Kidney epithelial cell (primary cell): ENCODE results near the gene OGDH. TPM values are rescaled to one million over a fixed set of nuclear protein-coding genes. Genes with fewer than 3 reads are reported as not detected.
A peak's percentile ranks its signal among the peaks of the same experiment; 100 is the strongest.
"Not testable (repeated sequence)": the region's sequence is repeated elsewhere in the genome, so short reads cannot be mapped to it uniquely, and the experiment has no call there.

Source experiments
- DNase-seq: peaks from one replicate; pipeline ENCODE4 v3.0.0-alpha.2; 2010; ENCODE audit warnings: low read depth
- H3K27me3 ChIP-seq: 2 replicates; pipeline ENCODE4 v1.6.0; 2011; ENCODE audit warnings: low read length; ENCODE audit not compliant: control insufficient read depth, insufficient read depth
- H3K36me3 ChIP-seq: 2 replicates; pipeline ENCODE4 v1.5.1; 2011; ENCODE audit warnings: low read length; ENCODE audit not compliant: control insufficient read depth, insufficient read depth
- H3K4me3 ChIP-seq: 2 replicates; pipeline ENCODE4 v1.5.1; 2011; ENCODE audit warnings: low read depth, mild to moderate bottlenecking, control low read depth, low read length
- total RNA-seq: library from RNA; depleted of rRNA; stranded (reverse); fragments of >200 nt; gene quantifications from 2 replicates; pipeline ENCODE4 v1.2.3, GENCODE V29; 2015
- TF ChIP-seq, protein P1 (sequence below): IDR thresholded peaks from 2 replicates; pipeline ENCODE4 v1.5.1; 2011; ENCODE audit warnings: mild to moderate bottlenecking, moderate library complexity, low read length, control low read depth, inconsistent platforms; ENCODE audit not compliant: insufficient read depth, poor library complexity, severe bottlenecking

The OGDH gene
- 61.2 and 65.2 TPM in 2 replicates for total RNA-seq

- Histone ChIP-seq H3K36me3 (no peaks in the 10 kb centered on the region), H3K27me3 (no peaks in the 10 kb centered on the region), H3K4me3 (peak within 1 kb of the TSS; percentile 97)
- DNase-seq, result peak; percentile 89
- TF ChIP-seq, protein P1, sequence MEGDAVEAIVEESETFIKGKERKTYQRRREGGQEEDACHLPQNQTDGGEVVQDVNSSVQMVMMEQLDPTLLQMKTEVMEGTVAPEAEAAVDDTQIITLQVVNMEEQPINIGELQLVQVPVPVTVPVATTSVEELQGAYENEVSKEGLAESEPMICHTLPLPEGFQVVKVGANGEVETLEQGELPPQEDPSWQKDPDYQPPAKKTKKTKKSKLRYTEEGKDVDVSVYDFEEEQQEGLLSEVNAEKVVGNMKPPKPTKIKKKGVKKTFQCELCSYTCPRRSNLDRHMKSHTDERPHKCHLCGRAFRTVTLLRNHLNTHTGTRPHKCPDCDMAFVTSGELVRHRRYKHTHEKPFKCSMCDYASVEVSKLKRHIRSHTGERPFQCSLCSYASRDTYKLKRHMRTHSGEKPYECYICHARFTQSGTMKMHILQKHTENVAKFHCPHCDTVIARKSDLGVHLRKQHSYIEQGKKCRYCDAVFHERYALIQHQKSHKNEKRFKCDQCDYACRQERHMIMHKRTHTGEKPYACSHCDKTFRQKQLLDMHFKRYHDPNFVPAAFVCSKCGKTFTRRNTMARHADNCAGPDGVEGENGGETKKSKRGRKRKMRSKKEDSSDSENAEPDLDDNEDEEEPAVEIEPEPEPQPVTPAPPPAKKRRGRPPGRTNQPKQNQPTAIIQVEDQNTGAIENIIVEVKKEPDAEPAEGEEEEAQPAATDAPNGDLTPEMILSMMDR, result no peak
Measured at GRCh38 chr7:44606341-44607140, at the start of gene OGDH. OGDH (plus strand) TSS chr7:44606627; CDS start chr7:44624344, 17,717 bp downstream.

DNA sequence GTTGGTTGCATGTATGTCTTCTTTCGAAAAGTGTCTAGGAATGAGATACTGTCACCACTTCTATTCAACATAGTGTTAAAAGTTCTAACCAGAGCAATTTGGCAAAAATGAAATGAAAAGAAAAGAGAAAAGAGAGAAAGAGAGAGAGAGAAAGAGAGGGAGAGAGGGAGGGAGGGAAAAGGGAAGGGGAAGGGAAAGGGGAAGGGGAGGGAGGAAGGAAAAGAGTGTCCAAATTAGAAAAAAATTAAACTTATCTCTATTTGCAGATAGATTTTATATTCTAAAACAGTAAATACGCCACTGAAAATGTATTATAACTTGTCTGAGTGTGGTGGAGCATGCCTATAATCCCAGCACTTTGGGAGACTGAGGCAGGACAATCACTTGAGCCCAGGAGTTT is 48.9 kb upstream of the OGDH start:
- Histone ChIP-seq H3K4me3 (no peak overlapping the region), H3K36me3 (no peaks in the 10 kb centered on the region), H3K27me3 (no peaks in the 10 kb centered on the region)
- TF ChIP-seq, protein P1, result no peak
- no peak for DNase-seq

GRCh38 chr7:44559485-44559884 is 46.9 kb upstream of the OGDH start:
- TF ChIP-seq, protein P1, result no peak
- no peak overlapping the region for H3K4me3 ChIP-seq
- no peaks in the 10 kb centered on the region for H3K36me3 ChIP-seq
- no peak for DNase-seq
- H3K27me3 ChIP-seq, result no peaks in the 10 kb centered on the region

DNA sequence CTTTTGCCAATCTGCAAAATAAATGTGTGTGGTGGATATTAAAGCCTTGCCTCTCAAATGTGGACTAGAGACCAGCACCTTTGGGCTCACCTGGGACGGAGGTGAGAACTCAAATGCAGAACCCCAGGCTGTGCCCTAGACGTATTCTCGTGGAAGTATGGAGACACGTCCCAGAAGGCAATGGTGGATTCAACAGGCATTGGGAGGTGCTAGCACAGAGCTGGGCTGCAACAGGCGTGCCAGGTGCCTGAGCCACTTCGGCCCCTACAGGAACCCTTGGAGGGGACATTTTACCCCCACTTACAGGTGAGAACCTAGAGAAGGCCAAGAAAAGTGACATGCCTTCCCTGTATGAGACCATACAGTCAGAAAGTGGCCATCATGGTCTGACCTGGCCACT is 44.9 kb upstream of the OGDH start:
- no peak for DNase-seq
- peaks cover 6% of the 10 kb centered on the region for H3K36me3 ChIP-seq
- H3K4me3 ChIP-seq, result no peak overlapping the region
- TF ChIP-seq, protein P1, result no peak
- H3K27me3 ChIP-seq, result no peaks in the 10 kb centered on the region

GRCh38 chr7:44561962-44562621 is 44.3 kb upstream of the OGDH start:
- H3K27me3 ChIP-seq, result no peaks in the 10 kb centered on the region
- no peak for DNase-seq
- peaks cover 6% of the 10 kb centered on the region for H3K36me3 ChIP-seq
- no peak overlapping the region for H3K4me3 ChIP-seq
- TF ChIP-seq, protein P1, result no peak

DNA sequence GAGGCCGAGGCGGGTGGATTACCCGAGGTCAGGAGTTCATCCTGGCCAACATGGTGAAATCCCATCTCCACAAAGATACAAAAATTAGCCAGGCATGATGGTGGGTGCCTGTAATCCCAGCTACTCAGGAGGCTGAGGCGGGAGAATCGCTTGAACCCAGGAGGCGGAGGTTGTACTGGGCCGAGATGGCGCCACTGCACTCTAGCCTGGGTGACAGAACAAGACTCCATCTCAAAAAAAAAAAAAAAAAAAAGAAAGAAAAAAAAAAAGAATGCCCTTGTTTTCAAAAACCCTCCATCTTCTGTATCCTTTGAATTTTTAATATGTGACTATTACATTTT is 43.8 kb upstream of the OGDH start:
- not testable (repeated sequence) for DNase-seq, H3K27me3 ChIP-seq, H3K36me3 ChIP-seq, H3K4me3 ChIP-seq
